Neural cell (in vitro differentiated cells): ENCODE results near the gene CCDC7. TPM values are rescaled to one million over a fixed set of nuclear protein-coding genes. Genes with fewer than 3 reads are reported as not detected.
"Not testable (repeated sequence)": the region's sequence is repeated elsewhere in the genome, so short reads cannot be mapped to it uniquely, and the experiment has no call there.

Experiments
- H2AFZ ChIP-seq: fragments of 200-600, 300-800 bp; sonication (generic), shearing (Covaris generic); 2 replicates; pipeline ENCODE4 v1.6.0; 2014; ENCODE audit warnings: low read depth, mild to moderate bottlenecking, antibody characterized with exemption, low read length, moderate library complexity
- H3F3A ChIP-seq: fragments of 200-600 bp; shearing (Covaris generic); 2 replicates; pipeline ENCODE4 v1.6.1; 2016; ENCODE audit warnings: mild to moderate bottlenecking, moderate library complexity, mixed read lengths, antibody characterized with exemption, low read length; ENCODE audit not compliant: insufficient read depth, poor library complexity, severe bottlenecking
- H3K27ac ChIP-seq: fragments of 200-600, 300-800 bp; sonication (generic), shearing (Covaris generic); 2 replicates; pipeline ENCODE4 v1.5.1; 2014; ENCODE audit warnings: mild to moderate bottlenecking, low read length, moderate library complexity
- H3K27me3 ChIP-seq: fragments of 300-800, 200-600 bp; sonication (generic), shearing (Covaris generic); 2 replicates; pipeline ENCODE4 v1.6.0; 2014; ENCODE audit warnings: mild to moderate bottlenecking, low read depth, low read length, moderate library complexity; ENCODE audit not compliant: insufficient read depth
- H3K36me3 ChIP-seq: fragments of 300-800, 200-600 bp; sonication (generic), shearing (Covaris generic); 2 replicates; pipeline ENCODE4 v1.5.1; 2014; ENCODE audit warnings: mild to moderate bottlenecking, antibody characterized with exemption, low read length, moderate library complexity; ENCODE audit not compliant: insufficient read depth
- H3K4me2 ChIP-seq: fragments of 300-800, 200-600 bp; sonication (generic), shearing (Covaris generic); 2 replicates; pipeline ENCODE4 v1.6.0; 2014; ENCODE audit warnings: mild to moderate bottlenecking, low read length
- H3K4me3 ChIP-seq: fragments of 300-800, 200-600 bp; sonication (generic), shearing (Covaris generic); 2 replicates; pipeline ENCODE4 v1.5.1; 2014; ENCODE audit warnings: mild to moderate bottlenecking, low read length, moderate library complexity
- H3K79me2 ChIP-seq: fragments of 200-600 bp; shearing (Covaris generic); replicated peaks from 2 replicates; pipeline ENCODE4 v1.6.0; 2014; ENCODE audit warnings: mild to moderate bottlenecking, low read length, moderate library complexity; ENCODE audit not compliant: insufficient read depth
- H3K9ac ChIP-seq: fragments of 300-800, 200-600 bp; sonication (generic), shearing (Covaris generic); 2 replicates; pipeline ENCODE4 v1.6.1; 2016; ENCODE audit warnings: mild to moderate bottlenecking, low read length, mixed read lengths
- H3K9me2 ChIP-seq: fragments of 200-600 bp; shearing (Covaris generic); 2 replicates; pipeline ENCODE4 v1.6.1; 2016; ENCODE audit warnings: mild to moderate bottlenecking, low read length, mixed read lengths; ENCODE audit not compliant: insufficient read depth
- H3K9me3 ChIP-seq: fragments of 200-600, 300-800 bp; sonication (generic), shearing (Covaris generic); 2 replicates; pipeline ENCODE4 v1.6.1; 2016; ENCODE audit warnings: mild to moderate bottlenecking, mixed run types, low read length, moderate library complexity, mixed read lengths
- H4K20me1 ChIP-seq: fragments of 200-600 bp; shearing (Covaris generic); 2 replicates; pipeline ENCODE4 v1.6.1; 2016; ENCODE audit warnings: mild to moderate bottlenecking, mixed run types; ENCODE audit not compliant: insufficient read depth
- CTCF ChIP-seq: fragments of 450-650 bp; IDR thresholded peaks from 2 replicates; pipeline ENCODE4 v1.5.1; 2014; ENCODE audit warnings: antibody characterized with exemption, mild to moderate bottlenecking, moderate library complexity; ENCODE audit not compliant: poor library complexity, severe bottlenecking
- EP300 ChIP-seq: fragments of 450-650 bp; conservative IDR thresholded peaks from 2 replicates; pipeline ENCODE4 v1.6.1; 2014; ENCODE audit warnings: antibody characterized with exemption, mild to moderate bottlenecking, moderate library complexity; ENCODE audit not compliant: poor library complexity, severe bottlenecking
- EZH2 ChIP-seq: fragments of 200-600, 300-800 bp; shearing (Covaris generic), sonication (generic); IDR thresholded peaks from 2 replicates; pipeline ENCODE4 v1.6.1; 2014; ENCODE audit warnings: antibody characterized with exemption, low read length, borderline replicate concordance, mild to moderate bottlenecking; ENCODE audit not compliant: insufficient read depth, poor library complexity, severe bottlenecking
- MXI1 ChIP-seq: fragments of 450-650 bp; conservative IDR thresholded peaks from 2 replicates; pipeline ENCODE4 v1.6.1; 2014; ENCODE audit warnings: antibody characterized with exemption, mild to moderate bottlenecking; ENCODE audit not compliant: poor library complexity, severe bottlenecking
- POLR2AphosphoS5 ChIP-seq: IDR thresholded peaks from 2 replicates; pipeline ENCODE4 v1.6.1; 2012
- RAD21 ChIP-seq: fragments of 450-650 bp; conservative IDR thresholded peaks from 2 replicates; pipeline ENCODE4 v1.6.1; 2014; ENCODE audit warnings: antibody characterized with exemption, mild to moderate bottlenecking, moderate library complexity
- REST ChIP-seq: IDR thresholded peaks from 2 replicates; pipeline ENCODE4 v1.6.1; 2012; ENCODE audit warnings: borderline replicate concordance
- SMC3 ChIP-seq: fragments of 450-650 bp; conservative IDR thresholded peaks from 2 replicates; pipeline ENCODE4 v1.6.1; 2014; ENCODE audit warnings: antibody characterized with exemption, mild to moderate bottlenecking, moderate library complexity; ENCODE audit not compliant: poor library complexity
- TAF1 ChIP-seq: IDR thresholded peaks from 2 replicates; pipeline ENCODE4 v1.6.1; 2012; ENCODE audit warnings: low read depth
- polyA plus RNA-seq: library from polyadenylated mRNA; depleted of rRNA; stranded (reverse); fragments of >200 nt; gene quantifications from 2 replicates; pipeline ENCODE4 v1.2.3, GENCODE V29; 2014

CCDC7 gene
- polyA plus RNA-seq, 1 donor from 2014 or later: 5.1 TPM

GRCh38 chr10:32481606-32482005 is 35.7 kb downstream of the CCDC7 start:
- Histone ChIP-seq H3K9ac (no peak overlapping the region), H3K4me3 (no peak overlapping the region), H3K79me2 (no peaks in the 10 kb centered on the region), H3K4me2 (no peak overlapping the region), H3K27me3 (no peaks in the 10 kb centered on the region), H3K9me2 (no peaks in the 10 kb centered on the region), H3F3A (no peaks in the 10 kb centered on the region), H3K9me3 (no peaks in the 10 kb centered on the region), H3K36me3 (no peaks in the 10 kb centered on the region), H2AFZ (no peak overlapping the region), H4K20me1 (no peaks in the 10 kb centered on the region), H3K27ac (no peak overlapping the region)
- TF ChIP-seq EP300: no peak
- TF ChIP-seq SMC3: no peak
- no peak for TF ChIP-seq RAD21
- no peak for TF ChIP-seq TAF1
- TF ChIP-seq MXI1: no peak
- no peak for TF ChIP-seq REST
- TF ChIP-seq CTCF: no peak
- no peak for TF ChIP-seq EZH2
- TF ChIP-seq POLR2AphosphoS5: no peak

- not testable (repeated sequence) for H3K9ac ChIP-seq, H3K9me2 ChIP-seq, H4K20me1 ChIP-seq, H3K4me3 ChIP-seq, H3K79me2 ChIP-seq, H3K36me3 ChIP-seq, H3K27me3 ChIP-seq, H3F3A ChIP-seq, H3K4me2 ChIP-seq, H3K27ac ChIP-seq, H2AFZ ChIP-seq, H3K9me3 ChIP-seq
These were observed 37.1 kb downstream of the CCDC7 start for GRCh38 chr10:32483019-32483502.

- H2AFZ ChIP-seq, H3K9me3 ChIP-seq, H3K4me3 ChIP-seq, H3K79me2 ChIP-seq, H3K27me3 ChIP-seq, H3F3A ChIP-seq, H3K9me2 ChIP-seq, H4K20me1 ChIP-seq, H3K36me3 ChIP-seq, H3K27ac ChIP-seq, H3K9ac ChIP-seq, H3K4me2 ChIP-seq: not testable (repeated sequence)
These were observed 42.1 kb downstream of the CCDC7 start for GRCh38 chr10:32488038-32488437.
